ENCODE measurements around the gene ZNF503. TPM values are rescaled to one million over a fixed set of nuclear protein-coding genes. Genes with fewer than 3 reads are reported as not detected.
"Not testable (repeated sequence)": the region's sequence is repeated elsewhere in the genome, so short reads cannot be mapped to it uniquely, and the experiment has no call there.

The ZNF503 gene
- total and polyA plus RNA-seq, 3 experiments from 2014 or later, result 0.07 to 0.13 TPM; not detected in 1

- H3K4me1 Mint-ChIP-seq, result no peaks in the 10 kb centered on the region
- H3K36me3 Mint-ChIP-seq, result no peaks in the 10 kb centered on the region
- no peaks in the 10 kb centered on the region for H3K4me1 ChIP-seq (ENCODE audit: insufficient read depth, low read length)
- H3K27me3 ChIP-seq (ENCODE audit: insufficient read depth, low read length, poor library complexity, severe bottlenecking), result no peaks in the 10 kb centered on the region
- no peaks in the 10 kb centered on the region for H3K36me3 ChIP-seq (ENCODE audit: insufficient read depth, low read length)
- H3K4me3 Mint-ChIP-seq, result no peak overlapping the region
- CTCF ChIA-PET, result no interaction called here
- H3K27me3 Mint-ChIP-seq, result peaks cover 0 to 44% of the 10 kb centered on the region in 2 donors
- POLR2A ChIA-PET, result no interaction called here
- peak overlapping the region in 1 of 8 donors; percentile 27 for H3K27ac Mint-ChIP-seq
- no peaks in the 10 kb centered on the region for H3K9me3 ChIP-seq (ENCODE audit: low read length)
- no peak for DNase-seq
- H3K9me3 Mint-ChIP-seq, result peaks cover 0 to 4% (median 3%) of the 10 kb centered on the region in 5 donors
- H3K4me3 ChIP-seq (ENCODE audit: low read length), result no peak overlapping the region
- no peak overlapping the region for H3K27ac ChIP-seq (ENCODE audit: low read depth, low read length)
Observed at GRCh38 chr10:75367901-75368300, 33.7 kb downstream of the ZNF503 start.

GRCh38 chr10:75367021-75367487 is 34.5 kb downstream of the ZNF503 start:
- no peaks in the 10 kb centered on the region for H3K27me3 ChIP-seq (ENCODE audit: insufficient read depth, low read length, poor library complexity, severe bottlenecking)
- no peaks in the 10 kb centered on the region for H3K36me3 ChIP-seq (ENCODE audit: insufficient read depth, low read length)
- H3K4me1 ChIP-seq (ENCODE audit: insufficient read depth, low read length), result no peaks in the 10 kb centered on the region
- ChIA-PET POLR2A (no interaction called here), CTCF (no interaction called here)
- DNase-seq, result no peak
- no peak overlapping the region for H3K27ac Mint-ChIP-seq
- H3K27me3 Mint-ChIP-seq, result peaks cover 0 to 40% of the 10 kb centered on the region in 2 donors
- no peak overlapping the region for H3K4me3 Mint-ChIP-seq
- no peaks in the 10 kb centered on the region for H3K36me3 Mint-ChIP-seq
- no peak overlapping the region for H3K4me3 ChIP-seq (ENCODE audit: low read length)
- peaks cover 0 to 4% (median 3%) of the 10 kb centered on the region in 5 donors for H3K9me3 Mint-ChIP-seq
- no peaks in the 10 kb centered on the region for H3K4me1 Mint-ChIP-seq
- H3K9me3 ChIP-seq (ENCODE audit: low read length), result no peaks in the 10 kb centered on the region
- H3K27ac ChIP-seq (ENCODE audit: low read depth, low read length), result no peak overlapping the region

- Histone ChIP-seq H3K27me3 (ENCODE audit: insufficient read depth, low read length, poor library complexity, severe bottlenecking) (no peaks in the 10 kb centered on the region), H3K36me3 (ENCODE audit: insufficient read depth, low read length) (no peaks in the 10 kb centered on the region), H3K27ac (ENCODE audit: low read depth, low read length) (no peak overlapping the region), H3K9me3 (ENCODE audit: low read length) (no peaks in the 10 kb centered on the region), H3K4me3 (ENCODE audit: low read length) (no peak overlapping the region), H3K4me1 (ENCODE audit: insufficient read depth, low read length) (no peaks in the 10 kb centered on the region)
- H3K27ac Mint-ChIP-seq, result no peak overlapping the region
- no peaks in the 10 kb centered on the region for H3K36me3 Mint-ChIP-seq
- ChIA-PET CTCF (no interaction called here), POLR2A (no interaction called here)
- DNase-seq, result no peak
- peaks cover 6 to 33% of the 10 kb centered on the region in 2 donors for H3K27me3 Mint-ChIP-seq
- peaks cover 0 to 1% (median 0%) of the 10 kb centered on the region in 5 donors for H3K9me3 Mint-ChIP-seq
- H3K4me1 Mint-ChIP-seq, result no peaks in the 10 kb centered on the region
- no peak overlapping the region for H3K4me3 Mint-ChIP-seq
Observed at GRCh38 chr10:75363431-75363830, 38.1 kb downstream of the ZNF503 start.

GRCh38 chr10:75359876-75360275 is 41.7 kb downstream of the ZNF503 start:
- DNase-seq; POLR2A ChIA-PET; H3K4me3 Mint-ChIP-seq; H3K27me3 ChIP-seq (ENCODE audit: insufficient read depth, low read length, poor library complexity, severe bottlenecking); H3K4me1 ChIP-seq (ENCODE audit: insufficient read depth, low read length); H3K27ac ChIP-seq (ENCODE audit: low read depth, low read length); H3K36me3 Mint-ChIP-seq; H3K9me3 ChIP-seq (ENCODE audit: low read length); H3K4me3 ChIP-seq (ENCODE audit: low read length); H3K27ac Mint-ChIP-seq; H3K4me1 Mint-ChIP-seq; H3K9me3 Mint-ChIP-seq; H3K36me3 ChIP-seq (ENCODE audit: insufficient read depth, low read length); CTCF ChIA-PET: not testable (repeated sequence)
- H3K27me3 Mint-ChIP-seq, result peaks cover 16 to 25% of the 10 kb centered on the region in 2 donors

GRCh38 chr10:75358835-75359421 is 42.6 kb downstream of the ZNF503 start:
- no peak for DNase-seq
- Histone ChIP-seq H3K4me1 (ENCODE audit: insufficient read depth, low read length) (no peaks in the 10 kb centered on the region), H3K9me3 (ENCODE audit: low read length) (no peaks in the 10 kb centered on the region), H3K27ac (ENCODE audit: low read depth, low read length) (no peak overlapping the region), H3K4me3 (ENCODE audit: low read length) (no peak overlapping the region), H3K36me3 (ENCODE audit: insufficient read depth, low read length) (no peaks in the 10 kb centered on the region), H3K27me3 (ENCODE audit: insufficient read depth, low read length, poor library complexity, severe bottlenecking) (no peaks in the 10 kb centered on the region)
- peaks cover 0 to 1% (median 0%) of the 10 kb centered on the region in 5 donors for H3K9me3 Mint-ChIP-seq
- H3K4me3 Mint-ChIP-seq, result no peak overlapping the region
- ChIA-PET POLR2A (no interaction called here), CTCF (interaction anchor here (1.1 kb wide), 1 partner anchor 9 kb away, joined by 3 read pairs; no protein-coding TSS in a partner anchor)
- H3K36me3 Mint-ChIP-seq, result no peaks in the 10 kb centered on the region
- no peaks in the 10 kb centered on the region for H3K4me1 Mint-ChIP-seq
- H3K27me3 Mint-ChIP-seq, result peaks cover 16 to 25% of the 10 kb centered on the region in 2 donors
- no peak overlapping the region for H3K27ac Mint-ChIP-seq

- Mint-ChIP-seq H3K9me3 (peaks cover 0 to 1% (median 0%) of the 10 kb centered on the region in 5 donors), H3K27me3 (peaks cover 16 to 22% of the 10 kb centered on the region in 2 donors), H3K4me3 (no peak overlapping the region), H3K27ac (no peak overlapping the region), H3K4me1 (no peaks in the 10 kb centered on the region), H3K36me3 (no peaks in the 10 kb centered on the region)
- DNase-seq, result no peak
- no peak overlapping the region for H3K4me3 ChIP-seq (ENCODE audit: low read length)
- H3K36me3 ChIP-seq (ENCODE audit: insufficient read depth, low read length), result no peaks in the 10 kb centered on the region
- H3K9me3 ChIP-seq (ENCODE audit: low read length), result no peaks in the 10 kb centered on the region
- POLR2A ChIA-PET, result no interaction called here
- no peaks in the 10 kb centered on the region for H3K27me3 ChIP-seq (ENCODE audit: insufficient read depth, low read length, poor library complexity, severe bottlenecking)
- no peak overlapping the region for H3K27ac ChIP-seq (ENCODE audit: low read depth, low read length)
- CTCF ChIA-PET, result no interaction called here
- H3K4me1 ChIP-seq (ENCODE audit: insufficient read depth, low read length), result no peaks in the 10 kb centered on the region
Observed at GRCh38 chr10:75358132-75358531, 43.4 kb downstream of the ZNF503 start.

GRCh38 chr10:75357500-75357899 is 44.1 kb downstream of the ZNF503 start:
- no peak overlapping the region for H3K27ac ChIP-seq (ENCODE audit: low read depth, low read length)
- POLR2A ChIA-PET, result no interaction called here

GRCh38 chr10:75356484-75356883 is 45.1 kb downstream of the ZNF503 start:
- no peaks in the 10 kb centered on the region for H3K4me1 Mint-ChIP-seq
- no peak overlapping the region for H3K27ac Mint-ChIP-seq
- CTCF ChIA-PET, result no interaction called here
- no peak for DNase-seq
- H3K4me3 Mint-ChIP-seq, result no peak overlapping the region
- Histone ChIP-seq H3K27ac (ENCODE audit: low read depth, low read length) (no peak overlapping the region), H3K36me3 (ENCODE audit: insufficient read depth, low read length) (no peaks in the 10 kb centered on the region), H3K27me3 (ENCODE audit: insufficient read depth, low read length, poor library complexity, severe bottlenecking) (no peaks in the 10 kb centered on the region), H3K4me3 (ENCODE audit: low read length) (no peak overlapping the region), H3K9me3 (ENCODE audit: low read length) (no peaks in the 10 kb centered on the region), H3K4me1 (ENCODE audit: insufficient read depth, low read length) (no peaks in the 10 kb centered on the region)
- POLR2A ChIA-PET, result no interaction called here
- peaks cover 16 to 25% of the 10 kb centered on the region in 2 donors for H3K27me3 Mint-ChIP-seq
- H3K9me3 Mint-ChIP-seq, result peaks cover 0 to 1% (median 0%) of the 10 kb centered on the region in 5 donors
- H3K36me3 Mint-ChIP-seq, result no peaks in the 10 kb centered on the region

More at GRCh38 chr10:75357500-75357899, 44.1 kb downstream of the ZNF503 start:
- no peak overlapping the region for H3K4me3 ChIP-seq (ENCODE audit: low read length)
- no peaks in the 10 kb centered on the region for H3K27me3 ChIP-seq (ENCODE audit: insufficient read depth, low read length, poor library complexity, severe bottlenecking)
- no peaks in the 10 kb centered on the region for H3K36me3 Mint-ChIP-seq
- no peak overlapping the region for H3K4me3 Mint-ChIP-seq
- CTCF ChIA-PET, result interaction anchor here (0.7 kb wide), 1 partner anchor 8 kb away, joined by 3 read pairs; no protein-coding TSS in a partner anchor
- H3K27ac Mint-ChIP-seq, result no peak overlapping the region
- H3K9me3 Mint-ChIP-seq, result peaks cover 0 to 1% (median 0%) of the 10 kb centered on the region in 5 donors
- no peaks in the 10 kb centered on the region for H3K4me1 Mint-ChIP-seq
- no peaks in the 10 kb centered on the region for H3K9me3 ChIP-seq (ENCODE audit: low read length)
- no peaks in the 10 kb centered on the region for H3K36me3 ChIP-seq (ENCODE audit: insufficient read depth, low read length)
- no peaks in the 10 kb centered on the region for H3K4me1 ChIP-seq (ENCODE audit: insufficient read depth, low read length)
- no peak for DNase-seq
- H3K27me3 Mint-ChIP-seq, result peaks cover 16 to 25% of the 10 kb centered on the region in 2 donors
